ENCODE measurements around the gene MRM1.
A peak's percentile ranks its signal among the peaks of the same experiment; 100 is the strongest.

The MRM1 gene

GRCh38 chr17:36601303-36602029, at the start of gene MRM1:
Gene MRM1, plus strand, starts transcription at chr17:36601583. Its CDS starts 228 bp downstream, at chr17:36601811.
- no peaks in the 10 kb centered on the region for H3K9me3 ChIP-seq (ENCODE audit: insufficient read depth, low read length)
- H3K36me3 ChIP-seq (replicated peaks; ENCODE audit: low read depth, low read length): peaks cover 5% of the 10 kb centered on the region
- peaks cover 7% of the 10 kb centered on the region for H3K4me1 ChIP-seq (ENCODE audit: low read length)
- TF ChIP-seq CTCF (IDR thresholded peaks at IDR 0.05; ENCODE audit: low read depth, low read length) (no peak), EZH2phosphoT487 (IDR thresholded peaks at IDR 0.05; ENCODE audit: low read depth) (no peak)
- peak within 1 kb of the TSS; percentile 84 for H3K9ac ChIP-seq (ENCODE audit: low read length)
- H4K20me1 ChIP-seq (ENCODE audit: insufficient read depth, low read length): peaks cover 7% of the 10 kb centered on the region
- peak within 1 kb of the TSS; percentile 85 for H2AFZ ChIP-seq (ENCODE audit: low read depth, low read length)
- peaks cover 51% of the 10 kb centered on the region for H3K79me2 ChIP-seq (ENCODE audit: low read length)
- no peaks in the 10 kb centered on the region for H3K27me3 ChIP-seq (ENCODE audit: low read depth, low read length)
- H3K4me2 ChIP-seq (ENCODE audit: low read length): peak within 1 kb of the TSS; percentile 95
- H3K27ac ChIP-seq (ENCODE audit: low read length): peak within 1 kb of the TSS; percentile 46
- peak within 1 kb of the TSS; percentile 94 for H3K4me3 ChIP-seq (ENCODE audit: low read length)

- Histone ChIP-seq H3K27me3 (ENCODE audit: low read depth, low read length) (no peaks in the 10 kb centered on the region), H3K9ac (ENCODE audit: low read length) (no peak overlapping the region), H3K9me3 (ENCODE audit: insufficient read depth, low read length) (no peaks in the 10 kb centered on the region), H3K36me3 (replicated peaks; ENCODE audit: low read depth, low read length) (peaks cover 42% of the 10 kb centered on the region), H3K4me1 (ENCODE audit: low read length) (peaks cover 18% of the 10 kb centered on the region), H3K4me2 (ENCODE audit: low read length) (no peak overlapping the region), H2AFZ (ENCODE audit: low read depth, low read length) (no peak overlapping the region), H3K27ac (ENCODE audit: low read length) (no peak overlapping the region), H4K20me1 (ENCODE audit: insufficient read depth, low read length) (peaks cover 74% of the 10 kb centered on the region), H3K4me3 (ENCODE audit: low read length) (no peak overlapping the region), H3K79me2 (ENCODE audit: low read length) (peaks cover 80% of the 10 kb centered on the region)
- TF ChIP-seq EZH2phosphoT487 (IDR thresholded peaks at IDR 0.05; ENCODE audit: low read depth): no peak
- no peak for TF ChIP-seq CTCF (IDR thresholded peaks at IDR 0.05; ENCODE audit: low read depth, low read length)
Observed at GRCh38 chr17:36553459-36553858, 47.9 kb upstream of the MRM1 start.

GRCh38 chr17:36566081-36566480, 35.3 kb upstream of the MRM1 start:
- H3K9me3 ChIP-seq (ENCODE audit: insufficient read depth, low read length): no peaks in the 10 kb centered on the region
- no peak overlapping the region for H3K4me3 ChIP-seq (ENCODE audit: low read length)
- H3K79me2 ChIP-seq (ENCODE audit: low read length): peaks cover 2% of the 10 kb centered on the region; the same call in 1 of the 2 replicates
- no peaks in the 10 kb centered on the region for H3K27me3 ChIP-seq (ENCODE audit: low read depth, low read length)
- no peaks in the 10 kb centered on the region for H3K4me1 ChIP-seq (ENCODE audit: low read length)
- no peak overlapping the region for H3K27ac ChIP-seq (ENCODE audit: low read length)
- H3K4me2 ChIP-seq (ENCODE audit: low read length): no peak overlapping the region
- no peak for TF ChIP-seq CTCF (IDR thresholded peaks at IDR 0.05; ENCODE audit: low read depth, low read length)
- TF ChIP-seq EZH2phosphoT487 (IDR thresholded peaks at IDR 0.05; ENCODE audit: low read depth): no peak
- no peak overlapping the region for H3K9ac ChIP-seq (ENCODE audit: low read length)
- no peak overlapping the region for H2AFZ ChIP-seq (ENCODE audit: low read depth, low read length)
- 0 out of 2 replicates have a peak, but pooled peaks cover 5% of the 10 kb centered on the region for H4K20me1 ChIP-seq (ENCODE audit: insufficient read depth, low read length)
- peaks cover 24% of the 10 kb centered on the region for H3K36me3 ChIP-seq (replicated peaks; ENCODE audit: low read depth, low read length)

- Histone ChIP-seq H3K27ac (ENCODE audit: low read length) (no peak overlapping the region), H4K20me1 (ENCODE audit: insufficient read depth, low read length) (peaks cover 3% of the 10 kb centered on the region; the same call in 1 of the 2 replicates), H2AFZ (ENCODE audit: low read depth, low read length) (no peak overlapping the region), H3K4me2 (ENCODE audit: low read length) (no peak overlapping the region), H3K4me3 (ENCODE audit: low read length) (no peak overlapping the region), H3K9ac (ENCODE audit: low read length) (no peak overlapping the region), H3K4me1 (ENCODE audit: low read length) (no peaks in the 10 kb centered on the region), H3K79me2 (ENCODE audit: low read length) (peaks cover 29% of the 10 kb centered on the region), H3K27me3 (ENCODE audit: low read depth, low read length) (no peaks in the 10 kb centered on the region), H3K9me3 (ENCODE audit: insufficient read depth, low read length) (no peaks in the 10 kb centered on the region), H3K36me3 (replicated peaks; ENCODE audit: low read depth, low read length) (peaks cover 28% of the 10 kb centered on the region)
- TF ChIP-seq CTCF (IDR thresholded peaks at IDR 0.05; ENCODE audit: low read depth, low read length) (no peak), EZH2phosphoT487 (IDR thresholded peaks at IDR 0.05; ENCODE audit: low read depth) (no peak)
Observed at GRCh38 chr17:36575028-36575427, 26.4 kb upstream of the MRM1 start.

All from OCI-LY3 (cell line).